GM18870 (cell line): ENCODE measurements around the gene ETFBKMT.

ENCODE experiments used
- ATAC-seq: cut with Tn5 transposase; IDR thresholded peaks from one replicate; pipeline ENCODE4 v1.9.1; 2021; ENCODE audit warnings: moderate library complexity; ENCODE audit not compliant: unreplicated experiment

ETFBKMT gene

GRCh38 chr12:31659087-31659942 is at the start of gene ETFBKMT:
ETFBKMT (plus strand) TSS chr12:31659688; CDS start chr12:31661954, 2,266 bp downstream.
- ATAC-seq: peak; percentile 99

GRCh38 chr12:31612819-31613218 is 46.7 kb upstream of the ETFBKMT start:
- no peak for ATAC-seq

- ATAC-seq: no peak
These were observed 41.1 kb upstream of the ETFBKMT start for GRCh38 chr12:31618228-31619025.

GRCh38 chr12:31620311-31620710 is 39.2 kb upstream of the ETFBKMT start:
- ATAC-seq: no peak

- ATAC-seq: no peak
These were observed 37.5 kb upstream of the ETFBKMT start for GRCh38 chr12:31622038-31622437.

- no peak for ATAC-seq
These were observed 33.1 kb upstream of the ETFBKMT start for GRCh38 chr12:31626270-31626995.

- no peak for ATAC-seq
These were observed 31.9 kb upstream of the ETFBKMT start for GRCh38 chr12:31627456-31628054.

- ATAC-seq: no peak
These were observed 29.4 kb upstream of the ETFBKMT start for GRCh38 chr12:31629756-31630732.

- no peak for ATAC-seq
These were observed 28.3 kb upstream of the ETFBKMT start for GRCh38 chr12:31631023-31631724.

GRCh38 chr12:31631809-31632208 is 27.7 kb upstream of the ETFBKMT start:
- no peak for ATAC-seq

- no peak for ATAC-seq
These were observed 26.0 kb upstream of the ETFBKMT start for GRCh38 chr12:31633464-31633863.

GRCh38 chr12:31634620-31635019 is 24.9 kb upstream of the ETFBKMT start:
- no peak for ATAC-seq

GRCh38 chr12:31641509-31642090 is 17.9 kb upstream of the ETFBKMT start:
- ATAC-seq: no peak

- ATAC-seq: no peak
These were observed 15.0 kb upstream of the ETFBKMT start for GRCh38 chr12:31644536-31644935.

GRCh38 chr12:31645924-31646323 is 13.6 kb upstream of the ETFBKMT start:
- no peak for ATAC-seq

- no peak for ATAC-seq
These were observed 12.4 kb upstream of the ETFBKMT start for GRCh38 chr12:31647086-31647491.

GRCh38 chr12:31650918-31651317 is 8.6 kb upstream of the ETFBKMT start:
- ATAC-seq: no peak

- no peak for ATAC-seq
These were observed 7.5 kb upstream of the ETFBKMT start for GRCh38 chr12:31651893-31652521.
